Posterior cingulate gyrus (tissue), 11 donors: Measurements from ENCODE around the gene HCCS.
"Not testable (repeated sequence)": the region's sequence is repeated elsewhere in the genome, so short reads cannot be mapped to it uniquely, and the experiment has no call there.

ENCODE experiments used
- DNase-seq, 10 donors: peaks; one replicate each; pipeline versions ENCODE4 v3.0.0 to v3.0.0-alpha.2; 2020 to 2021; ENCODE audit warnings: mixed read lengths in 3 of 10
- intact Hi-C: fragments of 100-400 bp; cut with DNase I; formaldehyde crosslinking; loops from one replicate; pipeline ENCODE4 v1.15.1; 2023

HCCS gene

DNA sequence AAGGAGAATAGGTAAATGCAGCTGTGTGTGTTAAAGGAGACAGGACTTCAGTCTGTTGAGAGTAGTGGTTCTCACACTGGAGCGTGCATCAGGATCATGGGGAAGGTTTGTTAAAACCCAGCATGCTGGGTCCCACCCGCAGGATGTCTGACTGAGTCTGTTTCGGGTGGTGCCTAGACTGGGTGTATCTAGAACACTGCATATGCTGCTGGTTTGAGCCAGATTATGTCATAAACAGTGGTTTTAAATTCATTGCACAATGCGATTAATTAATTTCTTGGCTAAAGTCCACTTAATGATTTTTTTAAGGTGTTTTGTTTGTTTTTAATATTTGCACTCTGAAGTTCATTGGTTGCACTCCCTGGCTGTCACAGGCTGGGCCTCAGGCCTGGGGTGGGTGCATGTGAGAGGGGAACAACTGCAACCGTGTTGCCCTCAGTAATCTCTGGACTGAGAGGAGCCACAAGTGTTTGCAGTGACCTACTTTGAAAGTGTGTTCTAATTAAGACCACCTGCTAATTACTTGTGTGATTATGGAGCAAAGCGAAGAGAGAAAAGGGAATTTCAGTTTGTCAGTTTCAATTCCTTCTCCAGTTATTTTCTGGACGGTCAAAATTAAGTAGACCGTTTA lies 8.3 kb downstream of the HCCS start:
- DNase-seq = no peak
- intact Hi-C loops = no loop called here

DNA sequence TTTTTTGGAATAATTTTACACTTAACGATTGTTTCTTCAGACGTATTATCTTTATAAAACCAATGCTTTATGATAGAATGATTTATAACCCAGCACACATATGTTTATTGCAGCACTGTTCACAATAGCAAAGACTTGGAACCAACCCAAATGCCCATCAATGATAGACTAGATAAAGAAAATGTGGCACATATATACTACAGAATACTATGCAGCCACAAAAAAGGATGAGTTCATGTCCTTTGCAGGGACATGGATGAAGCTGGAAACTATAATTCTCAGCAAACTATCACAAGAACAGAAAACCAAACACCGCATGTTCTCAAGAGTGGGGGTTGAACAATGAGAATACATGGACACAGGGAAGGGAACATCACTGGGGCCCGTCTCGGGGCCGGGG lies 12.0 kb downstream of the HCCS start:
- intact Hi-C loops = not testable (repeated sequence)

DNA sequence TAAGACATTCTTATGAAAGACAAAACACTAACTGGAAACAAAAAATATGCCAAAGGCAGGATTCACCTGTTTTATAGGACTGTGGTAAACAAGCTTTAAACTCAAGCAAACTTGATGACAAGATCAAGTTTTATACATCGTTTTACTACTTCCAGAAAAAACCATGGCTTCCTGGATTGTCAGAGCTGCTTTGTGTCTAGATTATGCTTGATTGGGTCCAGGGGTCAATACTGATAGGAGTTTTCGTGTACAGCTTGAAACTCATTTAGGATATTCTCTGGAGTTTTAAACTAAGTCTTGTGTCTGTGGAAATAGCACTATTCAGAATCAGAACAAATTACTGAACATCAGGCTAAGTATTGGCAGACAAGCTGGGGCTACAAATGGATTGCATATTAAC lies 13.0 kb downstream of the HCCS start:
- intact Hi-C loops = no loop called here
- DNase-seq = no peak

More for the DNA sequence above, 12.0 kb downstream of the HCCS start:
- DNase-seq = not testable (repeated sequence)

DNA sequence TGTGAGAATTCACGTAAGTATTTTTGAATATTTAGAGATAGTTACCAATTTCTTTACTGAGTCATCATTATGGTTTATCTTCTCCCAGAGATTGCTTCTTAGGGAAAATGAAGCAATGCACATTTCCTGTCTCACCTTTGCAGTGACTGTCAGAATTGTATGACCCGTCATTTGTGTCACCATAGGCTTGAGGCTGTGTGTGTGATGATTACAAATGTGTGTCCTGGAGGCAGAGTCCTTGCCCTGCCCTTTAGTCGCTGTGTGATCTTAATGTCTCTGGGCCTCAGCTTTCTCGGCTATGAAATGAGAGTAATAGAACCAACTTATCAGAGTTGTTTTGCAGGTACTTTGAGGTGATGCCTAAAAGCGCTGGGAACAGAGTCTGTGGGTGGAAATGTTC lies 13.9 kb downstream of the HCCS start:
- intact Hi-C loops = no loop called here
- DNase-seq = no peak

DNA sequence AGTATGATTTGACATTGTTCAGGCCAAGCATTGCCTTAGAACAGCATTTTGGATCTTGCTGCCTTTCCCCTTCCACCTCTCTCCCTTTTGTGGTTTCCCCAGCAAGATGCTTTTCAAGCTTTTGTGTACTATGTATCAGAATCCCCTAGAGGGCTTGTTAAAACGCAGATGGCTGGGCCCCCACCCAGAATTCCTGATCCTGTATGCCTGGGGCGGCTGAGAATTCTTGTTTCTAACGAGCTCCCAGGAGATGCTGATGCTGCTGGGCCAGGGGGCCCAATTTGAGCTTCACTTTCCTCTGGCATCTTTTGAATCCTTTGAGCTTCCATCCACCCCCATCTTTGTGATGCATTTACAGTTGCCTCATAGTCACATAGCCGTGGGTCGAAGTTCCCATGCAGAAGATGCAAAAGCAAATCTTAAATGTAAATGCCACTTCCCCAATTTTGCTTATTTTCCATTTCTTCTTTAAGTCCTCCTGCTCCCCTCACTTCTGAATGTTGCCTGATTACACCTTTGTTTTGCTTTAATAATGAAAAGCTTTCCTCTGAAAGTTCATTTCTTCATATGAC lies 18.5 kb downstream of the HCCS start:
- intact Hi-C loops = no loop called here
- no peak for DNase-seq

DNA sequence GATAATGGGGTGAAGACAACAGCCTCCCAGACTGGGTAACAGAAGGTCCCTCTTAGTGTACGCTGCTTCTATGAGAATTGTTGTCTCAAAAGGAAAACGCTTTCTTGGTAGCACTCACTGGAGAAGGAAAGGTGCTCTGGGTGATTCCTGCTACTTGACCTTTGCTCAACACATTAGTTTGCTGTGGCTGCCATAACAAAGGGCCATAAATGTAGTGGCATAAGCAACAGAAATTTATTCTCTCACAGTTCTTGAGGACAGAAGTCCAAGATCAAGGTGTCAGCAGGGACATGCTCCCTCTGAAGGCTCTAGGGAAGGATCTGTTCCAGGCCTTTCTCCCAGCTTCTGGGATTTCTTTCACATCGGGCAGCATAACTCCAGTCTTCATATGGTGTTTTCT lies 19.0 kb downstream of the HCCS start:
- intact Hi-C loops = no loop called here
- no peak for DNase-seq

DNA sequence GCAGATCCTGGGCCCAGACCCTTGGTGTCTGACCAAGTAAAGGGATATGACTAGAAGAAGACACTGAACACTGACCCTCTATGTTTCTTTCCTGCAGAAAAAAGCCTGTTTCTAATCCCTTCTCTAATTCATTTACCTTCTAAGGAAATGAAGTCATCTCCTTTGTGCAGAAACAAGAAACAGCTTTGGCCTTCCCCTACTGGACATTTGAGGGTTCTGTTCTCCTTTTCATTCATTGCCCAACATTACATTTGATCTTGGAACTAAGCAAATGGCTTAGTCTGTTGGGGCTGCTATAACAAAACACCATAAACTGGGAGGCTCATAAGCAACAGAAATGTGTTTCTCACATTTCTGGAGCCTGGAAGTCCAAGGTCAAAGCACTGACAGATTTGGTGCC lies 20.0 kb downstream of the HCCS start:
- no peak for DNase-seq
- intact Hi-C loops = no loop called here

DNA sequence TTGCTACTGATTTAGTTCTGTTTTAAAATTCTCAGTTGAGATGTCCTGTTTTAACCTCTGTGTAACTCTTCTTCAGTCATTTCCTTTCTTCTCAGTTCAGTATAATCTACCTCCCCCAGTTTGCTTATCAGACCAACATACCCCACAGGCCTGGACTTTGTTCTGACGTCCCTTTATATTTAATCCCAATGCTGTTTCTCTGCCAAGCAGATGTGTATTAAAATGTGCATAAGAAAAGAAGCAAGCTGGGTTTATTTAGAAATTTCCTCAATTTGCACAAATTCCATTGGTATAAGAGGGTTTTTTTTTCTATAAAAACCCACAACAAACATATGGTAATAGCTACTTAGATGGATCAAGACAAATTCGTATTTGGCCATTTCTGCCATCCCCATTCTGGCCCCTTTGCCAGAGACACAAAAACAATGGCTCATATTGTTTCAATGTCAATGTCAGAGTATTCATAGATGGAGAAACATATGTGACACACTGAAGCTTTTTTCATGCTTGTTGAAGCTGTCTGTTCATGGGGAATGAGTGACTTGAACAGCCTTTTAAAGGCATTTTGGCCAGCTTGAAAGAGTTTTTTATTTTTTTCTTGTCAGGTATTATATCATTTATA lies 24.5 kb downstream of the HCCS start:
- intact Hi-C loops = loop anchor here (5.0 kb wide), 1 partner anchor 948 kb away; no protein-coding TSS in a partner anchor
- DNase-seq = no peak

DNA sequence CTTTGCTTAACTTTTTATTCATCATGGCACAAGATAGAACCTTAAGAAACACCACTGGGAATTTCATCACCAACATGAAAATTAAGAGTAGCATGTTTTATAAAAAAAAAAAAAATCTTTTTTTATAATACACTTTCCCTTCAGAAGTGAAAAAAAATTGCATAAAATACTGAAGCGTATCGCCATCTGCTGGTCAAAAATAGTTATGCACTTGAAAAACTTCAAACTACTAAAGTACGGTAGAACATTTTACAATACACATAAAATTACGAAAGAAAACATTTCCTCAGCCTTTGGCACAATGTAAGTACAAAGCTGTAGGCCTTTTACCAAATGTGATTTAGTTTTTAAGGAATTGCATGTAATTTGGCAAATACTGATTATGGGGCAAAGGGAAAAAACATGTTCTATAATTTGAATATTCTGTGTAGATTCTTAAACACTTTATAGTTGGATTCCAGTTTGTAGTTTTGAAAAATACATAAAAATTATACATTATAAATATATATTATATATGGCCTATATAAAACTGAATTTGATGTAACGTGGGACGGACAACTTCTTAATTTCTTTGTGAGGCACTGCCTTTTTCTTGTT lies 26.5 kb downstream of the HCCS start:
- DNase-seq = no peak
- intact Hi-C loops = loop anchor here (5.0 kb wide), 1 partner anchor 950 kb away; no protein-coding TSS in a partner anchor

DNA sequence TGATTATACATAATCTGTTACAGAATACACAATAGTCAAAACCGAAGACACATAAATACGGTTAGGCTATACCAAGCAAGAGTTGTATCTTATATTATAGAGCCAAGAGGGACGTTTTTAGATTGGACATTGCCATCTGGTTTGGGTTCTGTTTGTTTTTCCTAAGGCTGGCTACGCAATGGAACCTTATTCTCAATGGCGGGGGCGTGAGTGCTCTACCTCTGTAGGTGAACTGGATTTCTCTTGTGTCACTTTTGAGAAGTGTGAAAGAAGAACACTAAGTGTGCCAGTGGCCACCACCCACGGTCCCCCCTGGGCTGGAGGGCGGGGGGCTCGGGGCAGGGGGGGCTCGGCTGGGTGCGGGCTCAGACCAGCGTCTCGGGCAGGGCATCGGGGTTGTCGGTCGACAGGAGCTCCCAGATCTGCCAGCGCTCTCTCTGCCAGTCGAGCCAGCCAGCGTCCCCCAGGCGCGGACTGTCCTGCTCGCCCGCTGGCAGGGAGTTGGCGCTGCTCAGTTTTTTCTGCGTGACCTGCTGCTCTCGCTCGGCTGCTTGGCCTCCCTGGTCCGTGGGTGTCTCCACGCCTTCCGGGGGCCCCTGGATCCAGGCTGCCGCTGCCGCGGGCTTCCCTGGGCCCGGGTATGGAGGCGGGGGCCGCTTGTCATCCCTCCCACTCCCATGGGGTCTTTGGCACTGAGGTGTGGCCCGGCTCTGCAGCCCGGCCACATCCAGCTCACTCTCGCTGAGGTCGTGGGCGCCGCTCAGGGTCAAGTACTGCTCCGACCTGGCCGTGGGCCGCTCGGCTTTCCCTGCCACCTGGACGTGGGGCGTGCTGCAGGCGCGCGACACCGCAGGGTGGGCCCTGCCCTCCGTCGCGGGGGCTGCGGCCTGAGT lies 27.6 kb downstream of the HCCS start:
- peak in 5 of 10 donors; percentile 7 to 83 (median 68) for DNase-seq
- intact Hi-C loops = loop anchor here (5.0 kb wide), 1 partner anchor 951 kb away; no protein-coding TSS in a partner anchor

DNA sequence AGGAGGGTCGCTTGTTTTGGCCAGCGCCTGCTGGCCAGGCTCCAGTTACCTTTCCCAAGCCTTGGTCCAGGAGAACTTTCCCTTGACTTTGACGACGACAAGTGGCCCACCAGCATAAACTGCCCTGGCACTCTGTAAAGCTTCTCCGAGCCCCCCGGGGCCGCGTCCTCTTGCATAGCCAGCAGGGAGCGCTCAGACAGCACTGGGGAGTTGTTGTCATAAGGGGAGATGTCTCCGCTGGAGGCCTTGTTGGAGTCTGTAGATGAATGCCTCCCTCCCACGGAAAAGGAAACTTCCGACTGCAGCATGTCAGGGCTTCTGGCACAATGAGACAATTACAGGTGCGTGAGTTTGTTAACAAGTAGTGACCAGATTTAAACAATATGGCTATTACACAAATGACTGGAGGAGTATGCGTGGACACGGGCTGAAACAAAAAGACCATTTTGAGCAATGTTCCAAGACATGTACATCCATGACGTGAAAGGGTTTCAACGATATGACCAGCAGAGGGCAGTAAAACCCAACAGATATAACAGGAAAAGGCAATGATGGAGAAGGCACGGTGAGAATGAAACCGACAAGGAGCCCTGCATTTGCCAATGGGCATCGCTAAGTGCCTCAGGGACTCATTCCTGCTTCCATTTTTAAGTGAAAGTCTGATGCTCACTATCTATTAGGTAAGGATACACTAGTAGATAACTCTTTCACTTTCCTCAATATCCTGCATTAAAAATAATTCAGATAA lies 33.0 kb downstream of the HCCS start:
- intact Hi-C loops = loop anchor here (10.0 kb wide), 2 partner anchors 241 to 631 kb away; no protein-coding TSS in a partner anchor
- DNase-seq = peak in 5 of 10 donors; percentile 14 to 66 (median 37)

DNA sequence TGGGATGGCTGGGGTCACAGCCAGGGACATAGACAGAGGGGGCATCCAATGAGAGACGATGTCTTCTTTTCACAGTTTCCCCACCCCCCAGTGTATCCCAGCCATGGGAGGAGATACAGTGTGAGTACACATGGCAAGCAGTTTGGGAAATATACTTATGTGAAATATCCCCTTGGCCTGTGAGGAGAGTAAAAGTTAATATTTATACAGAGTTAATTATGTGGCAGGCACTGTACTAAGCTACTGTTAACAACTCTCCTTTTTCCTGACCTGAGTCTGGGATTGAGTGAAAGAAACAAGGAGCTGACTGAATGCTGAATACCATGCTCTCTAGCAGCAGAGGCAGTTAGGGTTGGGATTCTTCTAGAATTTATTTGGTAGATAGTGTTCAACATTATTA lies 35.3 kb downstream of the HCCS start:
- intact Hi-C loops = loop anchor here (10.0 kb wide), 2 partner anchors 238 to 628 kb away; no protein-coding TSS in a partner anchor
- no peak for DNase-seq

DNA sequence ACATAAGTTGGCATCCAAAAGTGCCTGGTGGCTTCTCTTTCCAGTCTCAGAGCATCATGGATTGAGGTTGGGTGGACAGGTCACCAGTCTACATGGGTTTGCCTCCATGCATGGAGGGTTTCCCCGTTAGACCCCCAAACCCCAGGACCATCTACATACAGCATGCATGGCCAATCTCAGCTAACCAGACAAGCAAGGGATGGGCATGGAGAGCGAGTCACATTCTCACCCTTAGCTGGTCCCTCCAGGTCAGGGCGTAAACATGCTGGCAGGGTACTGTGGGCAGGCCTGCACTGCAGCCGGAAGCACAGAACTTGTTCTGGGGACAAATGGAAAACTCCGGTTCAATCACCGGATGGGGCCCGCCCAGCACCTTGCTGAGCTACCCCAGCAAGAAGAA lies 37.3 kb downstream of the HCCS start:
- DNase-seq = peak in 1 of 10 donors; percentile 57
- intact Hi-C loops = loop anchor here (10.0 kb wide), 2 partner anchors 236 to 626 kb away; no protein-coding TSS in a partner anchor

DNA sequence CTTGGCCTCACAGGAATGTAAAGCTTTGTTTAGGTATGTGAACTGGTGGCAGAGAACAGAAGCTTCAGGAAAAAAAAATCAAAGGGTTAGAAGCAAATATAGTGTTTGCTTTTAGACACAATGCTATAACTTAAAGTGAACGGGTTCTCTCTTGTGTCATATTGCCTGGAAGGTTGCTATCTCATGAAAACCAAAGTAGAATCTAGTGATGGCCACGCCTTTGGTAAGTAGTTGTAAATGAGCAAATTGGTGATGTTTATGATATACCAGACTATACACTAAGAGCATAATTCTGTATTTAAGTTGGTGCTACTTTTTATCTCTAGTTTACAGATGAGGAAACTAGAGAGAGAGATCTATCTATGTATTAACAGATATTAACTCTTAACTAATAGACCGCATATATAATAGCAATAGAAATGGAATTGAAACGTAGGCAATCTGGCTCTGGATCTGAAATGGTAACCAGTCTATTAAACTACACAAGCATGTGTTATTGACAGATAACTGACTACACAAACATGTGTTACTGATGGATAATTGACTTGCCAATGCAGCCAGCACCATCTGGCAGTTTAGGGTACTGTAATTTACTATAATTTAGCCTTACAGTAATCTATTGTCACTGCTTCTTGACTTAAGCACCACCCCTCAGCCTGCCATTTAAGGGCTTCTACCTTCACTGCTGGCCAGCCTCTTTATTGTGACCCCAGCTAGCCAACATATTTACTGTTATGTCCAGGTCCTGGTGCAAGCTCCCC lies 40.8 kb downstream of the HCCS start:
- intact Hi-C loops = no loop called here
- DNase-seq = no peak

DNA sequence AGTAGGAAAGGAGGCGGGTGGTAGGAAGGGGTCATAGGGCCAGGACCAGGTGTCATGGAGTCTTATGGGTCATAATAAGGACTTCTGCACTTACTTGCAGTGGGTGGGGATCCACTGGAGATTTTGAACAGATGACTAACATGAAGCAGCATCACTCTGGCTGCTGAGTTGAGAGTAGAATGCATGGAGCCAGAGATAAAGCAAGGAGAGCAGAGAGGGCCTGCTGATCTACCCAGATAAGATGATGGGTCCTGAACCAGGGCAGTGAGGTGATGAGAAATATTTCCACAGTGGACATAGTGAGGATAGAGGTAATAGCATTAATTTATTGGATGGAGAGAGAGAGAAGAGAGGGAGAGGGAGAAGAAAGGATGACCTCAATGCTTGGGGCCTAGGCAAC lies 48.0 kb downstream of the HCCS start:
- no peak for DNase-seq
- intact Hi-C loops = no loop called here

DNA sequence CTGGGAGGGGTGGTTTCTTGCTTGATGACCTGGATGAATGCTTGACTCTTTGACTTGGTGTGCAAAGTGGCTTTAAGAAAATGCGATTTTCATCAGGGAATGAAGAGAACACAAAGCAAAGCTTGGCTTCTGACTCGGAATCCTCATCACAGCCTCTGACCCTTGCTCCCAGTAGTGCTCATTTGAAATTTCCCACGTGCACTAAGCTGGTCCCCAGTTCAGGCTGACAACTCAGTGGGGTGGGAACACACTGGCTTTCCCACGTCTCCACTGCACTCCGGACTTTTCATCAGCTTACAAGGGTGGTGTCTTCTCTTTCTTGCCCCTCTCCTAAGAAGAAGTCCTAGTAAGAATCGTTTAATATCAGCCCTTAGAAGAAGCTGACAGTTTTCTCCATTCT lies 53.3 kb downstream of the HCCS start:
- intact Hi-C loops = no loop called here
- DNase-seq = no peak

DNA sequence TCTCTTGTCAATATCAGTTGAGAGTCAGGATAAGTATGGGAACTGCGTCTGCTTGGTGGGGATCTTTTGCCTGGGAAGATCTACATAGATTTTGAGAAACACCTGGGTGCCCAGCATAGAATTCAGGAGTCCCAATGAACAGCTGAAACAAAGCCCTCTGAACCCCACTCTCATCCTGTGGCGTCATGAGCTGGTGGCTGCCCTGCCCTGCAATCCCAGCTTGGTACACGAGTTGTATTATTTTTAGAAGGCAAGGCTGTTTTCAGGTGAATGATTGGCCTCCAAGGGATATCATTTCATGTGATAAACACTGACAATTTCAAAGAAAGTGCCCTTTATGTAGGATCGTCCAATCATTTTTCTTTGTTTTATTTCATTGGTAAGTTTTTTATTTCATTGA lies 60.8 kb downstream of the HCCS start:
- no peak for DNase-seq
- intact Hi-C loops = no loop called here

DNA sequence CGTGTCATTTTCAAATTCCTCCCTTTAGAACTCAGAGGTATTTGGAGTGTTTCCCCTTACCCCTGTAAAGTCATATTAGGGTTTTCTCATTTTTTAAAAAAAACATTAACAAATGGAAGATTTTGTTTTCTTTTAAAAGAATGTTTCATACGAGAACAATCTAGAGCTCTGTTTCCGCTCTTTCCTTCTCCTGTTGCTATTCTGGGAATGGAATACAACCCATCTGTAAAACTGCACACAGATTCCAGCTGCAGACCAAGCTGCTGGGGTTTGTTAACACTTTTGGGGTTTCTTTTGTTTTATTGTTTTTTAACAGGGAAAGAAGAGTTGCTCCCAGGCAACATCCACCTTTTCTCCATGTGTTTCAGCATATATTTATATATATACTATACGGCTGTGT lies 61.3 kb downstream of the HCCS start:
- intact Hi-C loops = no loop called here
- DNase-seq = no peak
